OCI-LY1 (cell line): ENCODE results near the gene PTCD1.

Source experiments
- EZH2 ChIP-seq: fragments of 200-600 bp; sonication (generic), shearing (Covaris generic); IDR thresholded peaks from 2 replicates; pipeline ENCODE4 v1.8.0; 2017; ENCODE audit warnings: borderline replicate concordance, mixed run types, mild to moderate bottlenecking, antibody characterized with exemption, low read length, moderate library complexity, mixed read lengths
- TF ChIP-seq, protein P1 (sequence below): fragments of 200-600 bp; sonication (generic), shearing (Covaris generic); IDR thresholded peaks from 2 replicates; pipeline ENCODE4 v1.5.1; 2017; ENCODE audit warnings: mild to moderate bottlenecking, antibody characterized with exemption, low read length, moderate library complexity, mixed read lengths

DNA sequence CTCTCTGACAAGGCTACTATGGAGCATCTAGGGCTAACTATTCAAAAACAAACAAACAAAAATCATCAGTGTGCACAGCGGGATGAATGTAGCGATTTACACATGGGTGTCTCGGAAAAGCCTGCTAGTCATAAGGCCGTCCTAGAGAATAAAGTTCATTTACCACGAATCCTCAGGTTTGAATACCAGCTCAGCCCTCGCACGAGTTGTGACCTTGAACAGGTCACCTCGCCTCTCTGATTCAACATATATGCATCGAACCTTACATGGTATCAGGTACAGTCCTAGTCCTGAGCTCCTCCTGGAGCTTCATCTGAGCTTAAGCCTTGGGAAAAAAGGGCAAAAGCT, 26.8 kb upstream of the PTCD1 start:
- TF ChIP-seq, protein P1, sequence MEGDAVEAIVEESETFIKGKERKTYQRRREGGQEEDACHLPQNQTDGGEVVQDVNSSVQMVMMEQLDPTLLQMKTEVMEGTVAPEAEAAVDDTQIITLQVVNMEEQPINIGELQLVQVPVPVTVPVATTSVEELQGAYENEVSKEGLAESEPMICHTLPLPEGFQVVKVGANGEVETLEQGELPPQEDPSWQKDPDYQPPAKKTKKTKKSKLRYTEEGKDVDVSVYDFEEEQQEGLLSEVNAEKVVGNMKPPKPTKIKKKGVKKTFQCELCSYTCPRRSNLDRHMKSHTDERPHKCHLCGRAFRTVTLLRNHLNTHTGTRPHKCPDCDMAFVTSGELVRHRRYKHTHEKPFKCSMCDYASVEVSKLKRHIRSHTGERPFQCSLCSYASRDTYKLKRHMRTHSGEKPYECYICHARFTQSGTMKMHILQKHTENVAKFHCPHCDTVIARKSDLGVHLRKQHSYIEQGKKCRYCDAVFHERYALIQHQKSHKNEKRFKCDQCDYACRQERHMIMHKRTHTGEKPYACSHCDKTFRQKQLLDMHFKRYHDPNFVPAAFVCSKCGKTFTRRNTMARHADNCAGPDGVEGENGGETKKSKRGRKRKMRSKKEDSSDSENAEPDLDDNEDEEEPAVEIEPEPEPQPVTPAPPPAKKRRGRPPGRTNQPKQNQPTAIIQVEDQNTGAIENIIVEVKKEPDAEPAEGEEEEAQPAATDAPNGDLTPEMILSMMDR: no peak
- TF ChIP-seq EZH2: no peak
